HEK293T (cell line): ENCODE data around the gene PROSER2.

Source experiments
- CTCF ChIA-PET: fragments of 350-600 bp; formaldehyde crosslinking; extraction: SDS; loops from one replicate; lab custom pipeline; 2021; ENCODE audit warnings: antibody characterized with exemption, inconsistent platforms; lab: Yijun Ruan, JAX
- POLR2A ChIA-PET: fragments of 350-600 bp; formaldehyde crosslinking; extraction: SDS; loops from one replicate; lab custom pipeline; 2020; ENCODE audit warnings: antibody characterized with exemption, inconsistent platforms; lab: Yijun Ruan, JAX
- DNase-seq: peaks from one replicate; pipeline ENCODE4 v3.0.0; 2012; ENCODE audit warnings: mixed read lengths; ENCODE audit errors: extremely low spot score
- ARNT ChIP-seq: fragments of 450-650 bp; IDR thresholded peaks from 2 replicates; pipeline ENCODE4 v1.6.1; 2017; ENCODE audit warnings: mild to moderate bottlenecking
- BHLHE40 ChIP-seq: fragments of 450-650 bp; IDR thresholded peaks from 2 replicates; pipeline ENCODE4 v1.6.1; 2016; ENCODE audit warnings: mild to moderate bottlenecking, moderate library complexity, borderline replicate concordance
- CTBP1 ChIP-seq: fragments of 450-650 bp; IDR thresholded peaks from 2 replicates; pipeline ENCODE4 v1.6.1; 2016; ENCODE audit warnings: borderline replicate concordance
- ELF4 ChIP-seq: fragments of 450-650 bp; IDR thresholded peaks from 2 replicates; pipeline ENCODE4 v1.6.1; 2017; ENCODE audit warnings: antibody characterized with exemption
- FOXA1 ChIP-seq: fragments of 450-650 bp; IDR thresholded peaks from 2 replicates; pipeline ENCODE4 v1.6.1; 2016; ENCODE audit warnings: mild to moderate bottlenecking
- FOXK2 ChIP-seq: fragments of 450-650 bp; IDR thresholded peaks from 2 replicates; pipeline ENCODE4 v1.6.1; 2016; ENCODE audit warnings: mild to moderate bottlenecking
- FOXM1 ChIP-seq: fragments of 450-650 bp; IDR thresholded peaks from 2 replicates; pipeline ENCODE4 v1.6.1; 2017; ENCODE audit warnings: mild to moderate bottlenecking, borderline replicate concordance
- HDGF ChIP-seq: fragments of 450-650 bp; IDR thresholded peaks from 2 replicates; pipeline ENCODE4 v1.6.1; 2017; ENCODE audit warnings: antibody characterized with exemption, borderline replicate concordance
- L3MBTL2 ChIP-seq: fragments of 450-650 bp; conservative IDR thresholded peaks from 2 replicates; pipeline ENCODE4 v1.6.1; 2016; ENCODE audit warnings: mild to moderate bottlenecking
- LEF1 ChIP-seq: fragments of 450-650 bp; IDR thresholded peaks from 2 replicates; pipeline ENCODE4 v1.6.1; 2017; ENCODE audit warnings: mild to moderate bottlenecking, borderline replicate concordance
- NFRKB ChIP-seq: fragments of 450-650 bp; IDR thresholded peaks from 2 replicates; pipeline ENCODE4 v1.6.1; 2016; ENCODE audit warnings: mild to moderate bottlenecking, moderate library complexity
- PKNOX1 ChIP-seq: fragments of 450-650 bp; IDR thresholded peaks from 2 replicates; pipeline ENCODE4 v1.6.1; 2016
- SP1 ChIP-seq: fragments of 450-650 bp; IDR thresholded peaks from 2 replicates; pipeline ENCODE4 v1.6.1; 2017
- SUZ12 ChIP-seq: fragments of 450-650 bp; IDR thresholded peaks from 2 replicates; pipeline ENCODE4 v1.6.1; 2016; ENCODE audit warnings: mild to moderate bottlenecking
- TARDBP ChIP-seq: fragments of 450-650 bp; IDR thresholded peaks from 2 replicates; pipeline ENCODE4 v1.6.1; 2016
- ZNF384 ChIP-seq: fragments of 450-650 bp; IDR thresholded peaks from 2 replicates; pipeline ENCODE4 v1.6.1; 2016

The PROSER2 gene

GRCh38 chr10:11910102-11910501, 86.9 kb downstream of the PROSER2 start:
- ChIA-PET CTCF (interaction anchor here (1.0 kb wide), 1 partner anchor 14 kb away, joined by 3 read pairs; no protein-coding TSS in a partner anchor), POLR2A (no interaction called here)
- TF ChIP-seq ARNT (no peak), TARDBP (no peak), SP1 (no peak), FOXK2 (no peak), SUZ12 (no peak), FOXA1 (no peak), NFRKB (no peak), HDGF (no peak), PKNOX1 (no peak), ZNF384 (no peak), FOXM1 (no peak), L3MBTL2 (no peak), ELF4 (no peak), LEF1 (no peak), BHLHE40 (no peak)
- no peak for DNase-seq

- TF ChIP-seq ARNT (no peak), FOXM1 (no peak), SUZ12 (no peak), L3MBTL2 (no peak)
- POLR2A ChIA-PET: no interaction called here
- CTCF ChIA-PET: no interaction called here
These were observed 90.0 kb downstream of the PROSER2 start for GRCh38 chr10:11913079-11913641.

GRCh38 chr10:11918384-11918783, 95.2 kb downstream of the PROSER2 start:
- ChIA-PET POLR2A (no interaction called here), CTCF (no interaction called here)
- DNase-seq: no peak
- TF ChIP-seq FOXK2 (no peak), LEF1 (no peak), BHLHE40 (no peak), FOXM1 (no peak), ZNF384 (no peak), L3MBTL2 (no peak), ARNT (no peak), SUZ12 (no peak), SP1 (no peak), ELF4 (no peak), CTBP1 (no peak)

More at GRCh38 chr10:11913079-11913641, 90.0 kb downstream of the PROSER2 start:
- DNase-seq: no peak

- DNase-seq: no peak
- POLR2A ChIA-PET: no interaction called here
- CTCF ChIA-PET: no interaction called here
- TF ChIP-seq FOXK2: no peak
- TF ChIP-seq SUZ12: no peak
- TF ChIP-seq FOXA1: no peak
- no peak for TF ChIP-seq ARNT
- TF ChIP-seq PKNOX1: no peak
- no peak for TF ChIP-seq NFRKB
- TF ChIP-seq L3MBTL2: no peak
- no peak for TF ChIP-seq ZNF384
- no peak for TF ChIP-seq FOXM1
- no peak for TF ChIP-seq SP1
- TF ChIP-seq BHLHE40: no peak
- TF ChIP-seq HDGF: no peak
- no peak for TF ChIP-seq LEF1
- no peak for TF ChIP-seq CTBP1
- TF ChIP-seq ELF4: no peak
These were observed 96.1 kb downstream of the PROSER2 start for GRCh38 chr10:11919271-11919670.
